Measurements from ENCODE around the gene PAPPA2.

- TF ChIP-seq POLR2AphosphoS5 (IDR thresholded peaks at IDR 0.05): no peak
- TF ChIP-seq, protein P1, sequence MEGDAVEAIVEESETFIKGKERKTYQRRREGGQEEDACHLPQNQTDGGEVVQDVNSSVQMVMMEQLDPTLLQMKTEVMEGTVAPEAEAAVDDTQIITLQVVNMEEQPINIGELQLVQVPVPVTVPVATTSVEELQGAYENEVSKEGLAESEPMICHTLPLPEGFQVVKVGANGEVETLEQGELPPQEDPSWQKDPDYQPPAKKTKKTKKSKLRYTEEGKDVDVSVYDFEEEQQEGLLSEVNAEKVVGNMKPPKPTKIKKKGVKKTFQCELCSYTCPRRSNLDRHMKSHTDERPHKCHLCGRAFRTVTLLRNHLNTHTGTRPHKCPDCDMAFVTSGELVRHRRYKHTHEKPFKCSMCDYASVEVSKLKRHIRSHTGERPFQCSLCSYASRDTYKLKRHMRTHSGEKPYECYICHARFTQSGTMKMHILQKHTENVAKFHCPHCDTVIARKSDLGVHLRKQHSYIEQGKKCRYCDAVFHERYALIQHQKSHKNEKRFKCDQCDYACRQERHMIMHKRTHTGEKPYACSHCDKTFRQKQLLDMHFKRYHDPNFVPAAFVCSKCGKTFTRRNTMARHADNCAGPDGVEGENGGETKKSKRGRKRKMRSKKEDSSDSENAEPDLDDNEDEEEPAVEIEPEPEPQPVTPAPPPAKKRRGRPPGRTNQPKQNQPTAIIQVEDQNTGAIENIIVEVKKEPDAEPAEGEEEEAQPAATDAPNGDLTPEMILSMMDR (IDR thresholded peaks at IDR 0.05): no peak
- no peak for TF ChIP-seq EP300 (IDR thresholded peaks at IDR 0.05)
Measured at GRCh38 chr1:176705585-176705984, 242.6 kb downstream of the PAPPA2 start.

Data from sigmoid colon (tissue), 4 donors.